Endothelial cell of umbilical vein (primary cell): ENCODE measurements around the gene CKB. TPM values are rescaled to one million over a fixed set of nuclear protein-coding genes. Genes with fewer than 3 reads are reported as not detected.

Experiments
- BruUV-seq: library from RNA; stranded (reverse); fragments of 400-500 nt; replicated peaks from 2 replicates; lab custom pipeline; 2021; lab: Mats Ljungman, UMichigan
- CTCF ChIA-PET: fragments of 300-600, 350-600 bp; sonication (Branson Sonifier 250); formaldehyde crosslinking; loops from one replicate; lab custom pipeline; 2021; ENCODE audit warnings: antibody characterized with exemption, inconsistent platforms; lab: Charles Lee
- POLR2A ChIA-PET: fragments of 300-600, 350-600 bp; sonication (Branson Sonifier 250); formaldehyde crosslinking; loops from one replicate; lab custom pipeline; 2021; ENCODE audit warnings: antibody characterized with exemption, inconsistent platforms; lab: Charles Lee
- DNase-seq: peaks from one replicate; pipeline ENCODE4 v3.0.0-alpha.2; 2011; ENCODE audit warnings: low read depth, low spot score
- FAIRE-seq: peaks from 2 replicates; lab custom pipeline; 2011; peaks lifted over from hg19 to GRCh38; lab: Jason Lieb, UNC
- H2AFZ ChIP-seq: 2 replicates; pipeline ENCODE4 v1.6.0; 2012; ENCODE audit warnings: low read depth, low read length, control low read depth, inconsistent platforms
- H3K27ac ChIP-seq: 2 replicates; pipeline ENCODE4 v1.5.1; 2011; ENCODE audit warnings: low read depth, mild to moderate bottlenecking, control low read depth, low read length, moderate library complexity; ENCODE audit not compliant: insufficient read depth
- H3K27me3 ChIP-seq, 2 experiments: 2 replicates each; pipeline versions ENCODE4 v1.6.0 to v1.6.1; 2011; ENCODE audit warnings: low read length in 2 of 2, mixed read lengths in 1 of 2; ENCODE audit not compliant: control insufficient read depth in 2 of 2, insufficient read depth in 2 of 2
- H3K36me3 ChIP-seq, 2 experiments: 2 replicates in 1 of 2; 3 replicates in 1 of 2; pipeline ENCODE4 v1.5.1; 2011; ENCODE audit warnings: low read length in 2 of 2, mild to moderate bottlenecking in 1 of 2, moderate library complexity in 1 of 2; ENCODE audit not compliant: control insufficient read depth in 2 of 2, insufficient read depth in 2 of 2; ENCODE audit errors: extremely low read depth in 1 of 2
- H3K4me1 ChIP-seq: 3 replicates; pipeline ENCODE4 v1.5.1; 2011; ENCODE audit warnings: mild to moderate bottlenecking, low read length; ENCODE audit not compliant: control insufficient read depth, insufficient read depth; ENCODE audit errors: extremely low read depth
- H3K4me2 ChIP-seq: 2 replicates; pipeline ENCODE4 v1.6.1; 2011; ENCODE audit warnings: low read length, control low read depth, mixed read lengths; ENCODE audit not compliant: insufficient read depth
- H3K4me3 ChIP-seq, 3 experiments: fragments of 200-600 bp in 1 of 3; sonication (generic), shearing (Covaris generic) in 1 of 3; replicated peaks in 1 of 3; 2 replicates each; pipeline ENCODE4 v1.5.1; 2011 to 2016; ENCODE audit warnings: control low read depth in 3 of 3, low read length in 3 of 3, mild to moderate bottlenecking in 2 of 3, inconsistent platforms in 1 of 3, low read depth in 1 of 3, moderate library complexity in 1 of 3; ENCODE audit not compliant: insufficient read depth in 1 of 3
- H3K79me2 ChIP-seq: 2 replicates; pipeline ENCODE4 v1.6.0; 2012; ENCODE audit warnings: low read length, inconsistent platforms; ENCODE audit not compliant: control insufficient read depth, insufficient read depth
- H3K9ac ChIP-seq: replicated peaks from 2 replicates; pipeline ENCODE3; 2011; ENCODE audit warnings: low read length, control low read depth; ENCODE audit not compliant: insufficient read depth; ENCODE audit errors: extremely low read depth
- H3K9me1 ChIP-seq: replicated peaks from 3 replicates; pipeline ENCODE4 v1.6.0; 2011; ENCODE audit warnings: mild to moderate bottlenecking, low read length; ENCODE audit not compliant: control insufficient read depth, insufficient read depth; ENCODE audit errors: extremely low read depth
- H3K9me3 ChIP-seq: replicated peaks from 2 replicates; pipeline ENCODE4 v1.5.1; 2012; ENCODE audit warnings: low read length, inconsistent platforms; ENCODE audit not compliant: control insufficient read depth, insufficient read depth
- H4K20me1 ChIP-seq: replicated peaks from 2 replicates; pipeline ENCODE3; 2011; ENCODE audit warnings: mild to moderate bottlenecking, low read length; ENCODE audit not compliant: control insufficient read depth, insufficient read depth; ENCODE audit errors: extremely low read depth
- FOS ChIP-seq: IDR thresholded peaks from 2 replicates; pipeline ENCODE4 v1.6.1; 2011; ENCODE audit warnings: mild to moderate bottlenecking, low read length, moderate library complexity, borderline replicate concordance; ENCODE audit not compliant: insufficient read depth
- GATA2 ChIP-seq: IDR thresholded peaks from 2 replicates; pipeline ENCODE4 v1.7.0; 2011; ENCODE audit warnings: low read depth, mild to moderate bottlenecking, moderate library complexity, mixed read lengths, low read length; ENCODE audit not compliant: insufficient read length, insufficient read depth
- JUN ChIP-seq: IDR thresholded peaks from 2 replicates; pipeline ENCODE4 v1.6.1; 2011; ENCODE audit warnings: borderline replicate concordance, low read depth; ENCODE audit not compliant: insufficient read length, insufficient read depth
- MYC ChIP-seq: IDR thresholded peaks from one replicate; pipeline ENCODE4 v1.6.1; 2011; ENCODE audit warnings: mild to moderate bottlenecking, low read depth, low read length
- POLR2AphosphoS5 ChIP-seq: IDR thresholded peaks from 2 replicates; pipeline ENCODE4 v1.6.1; 2012; ENCODE audit warnings: low read depth, mild to moderate bottlenecking, control low read depth, low read length, moderate library complexity; ENCODE audit not compliant: insufficient read depth
- dilution Hi-C: fragments of 300-500 bp; cut with MboI; formaldehyde crosslinking; loops from one replicate; pipeline ENCODE4 v1.15.0; 2019; ENCODE audit warnings: low sequenced_read_pairs; ENCODE audit not compliant: extremely low pct_ligation_motif_present
- intact Hi-C: fragments of 100-400 bp; cut with micrococcal nuclease; formaldehyde crosslinking; loops from one replicate; pipeline ENCODE4 v1.10.0; 2022
- polyA plus RNA-seq, 4 experiments: library from polyadenylated mRNA; depleted of rRNA in 3 of 4; stranded (reverse) in 3 of 4; unstranded in 1 of 4; fragments of >200 nt; gene quantifications; 2 replicates each; pipeline versions ENCODE4 v1.2.1 to v1.2.3, GENCODE V29; 2011 to 2012; ENCODE audit warnings: missing spikeins in 1 of 4
- total RNA-seq: library from RNA; stranded (reverse); gene quantifications from 2 replicates; pipeline ENCODE4 v1.2.3, GENCODE V29; 2021
- TF ChIP-seq, protein P1 (sequence below): IDR thresholded peaks from 2 replicates; pipeline ENCODE4 v1.6.1; 2011; ENCODE audit not compliant: insufficient read depth, insufficient read length

The CKB gene
- total and polyA plus RNA-seq, 2 donors (not counting 3 experiments of a cell fraction or from before 2014, with no cell fraction given) = 4.0 to 6.9 TPM

DNA sequence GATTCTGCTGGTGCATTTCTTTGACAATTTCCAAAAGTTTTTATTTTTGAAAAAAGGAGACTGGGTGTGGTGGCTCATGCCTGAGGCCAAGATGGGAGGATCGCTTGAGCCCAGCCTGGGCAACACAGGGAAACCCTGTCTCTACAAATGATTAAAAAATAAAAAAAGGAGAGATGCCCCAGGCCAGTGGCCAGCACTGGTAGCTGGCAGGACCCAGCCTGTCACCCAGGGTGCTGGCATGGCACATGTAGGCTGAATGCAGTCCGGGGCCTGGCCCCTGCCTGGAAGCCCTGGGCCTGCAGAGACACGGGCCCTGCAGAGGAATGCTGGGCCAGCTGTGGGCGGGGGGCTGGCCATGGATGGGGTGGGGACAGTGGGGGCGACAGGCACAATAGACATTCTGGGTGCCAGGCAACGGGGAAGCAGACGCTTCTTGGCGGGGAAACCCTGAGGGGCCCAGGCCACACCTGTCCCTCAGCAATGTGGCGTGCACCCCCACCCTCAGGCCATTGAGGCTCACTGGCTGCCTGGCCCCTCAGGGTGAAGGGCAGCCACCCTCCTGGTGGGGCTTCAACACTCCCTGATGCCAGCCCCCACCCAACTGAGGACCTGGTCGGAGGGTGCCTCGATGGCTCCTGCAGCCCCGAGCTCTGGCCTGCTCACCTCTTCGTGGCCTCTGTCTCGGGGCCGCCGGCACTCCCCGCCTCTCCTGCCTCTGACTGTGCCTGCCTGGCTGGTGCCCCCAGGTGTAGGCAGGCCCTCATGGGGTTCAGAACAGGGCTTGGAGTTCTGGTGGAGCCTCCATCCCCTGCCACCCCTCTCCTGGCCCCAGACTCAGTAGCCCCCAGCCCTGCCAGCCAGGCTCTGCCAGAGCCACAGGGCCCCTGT is 18.4 kb upstream of the CKB start:
- H3K4me1 ChIP-seq = no peaks in the 10 kb centered on the region
- H2AFZ ChIP-seq = no peak overlapping the region
- no peaks in the 10 kb centered on the region for H3K27me3 ChIP-seq
- H3K4me2 ChIP-seq = no peak overlapping the region
- no peak overlapping the region for H3K27ac ChIP-seq
- no peak overlapping the region for H3K4me3 ChIP-seq
- BruUV-seq = no TSS peak
- CTCF ChIA-PET = interaction anchor here (1.4 to 14.4 kb wide), 3 partner anchors 22 to 41 kb away, joined by 4 to 209 read pairs (median 14); partner anchors contain the start of gene CKB
- intact Hi-C loops (no loop called here), dilution Hi-C loops (no loop called here)
- H3K36me3 ChIP-seq = no peaks in the 10 kb centered on the region
- H3K79me2 ChIP-seq = no peaks in the 10 kb centered on the region
- TF ChIP-seq POLR2AphosphoS5 = no peak
- TF ChIP-seq, protein P1, sequence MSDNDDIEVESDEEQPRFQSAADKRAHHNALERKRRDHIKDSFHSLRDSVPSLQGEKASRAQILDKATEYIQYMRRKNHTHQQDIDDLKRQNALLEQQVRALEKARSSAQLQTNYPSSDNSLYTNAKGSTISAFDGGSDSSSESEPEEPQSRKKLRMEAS = no peak
- TF ChIP-seq GATA2 = no peak
- no peak for TF ChIP-seq JUN
- no peak for TF ChIP-seq MYC
- TF ChIP-seq FOS = no peak
- no peaks in the 10 kb centered on the region for H4K20me1 ChIP-seq
- POLR2A ChIA-PET = interaction anchor here (0.6 kb wide), 1 partner anchor 12 kb away, joined by 3 read pairs; the partner anchor contains the start of gene TRMT61A
- FAIRE-seq (no peak), DNase-seq (no peak)
- no peaks in the 10 kb centered on the region for H3K9me1 ChIP-seq
- no peak overlapping the region for H3K9ac ChIP-seq
- H3K9me3 ChIP-seq = no peaks in the 10 kb centered on the region
